K562 (cell line): Measurements from ENCODE around the gene PTOV1. TPM values are rescaled to one million over a fixed set of nuclear protein-coding genes. Genes with fewer than 3 reads are reported as not detected.

Experiments used
- ATAC-seq: fragments of 200-7000 bp; cut with Tn5 transposase; 3 replicates; pipeline ENCODE4 v1.9.1; 2020; ENCODE audit warnings: moderate library complexity
- BruUV-seq: library from RNA; stranded (reverse); fragments of 400-500 nt; replicated peaks from 2 replicates; lab custom pipeline; 2021; lab: Mats Ljungman, UMichigan
- CTCF ChIA-PET: fragments of 300-600 bp; formaldehyde crosslinking; extraction: SDS; loops from one replicate; lab custom pipeline; 2021; ENCODE audit warnings: low intra/inter-chr PET ratio; lab: Yijun Ruan, JAX
- POLR2A ChIA-PET: fragments of 300-600, 350-650 bp; sonication (Branson Sonifier 250); formaldehyde crosslinking; extraction: SDS; loops from one replicate; lab custom pipeline; 2021; ENCODE audit warnings: antibody characterized with exemption, inconsistent platforms; lab: Yijun Ruan, JAX
- DNase-seq, 4 experiments: peaks; one replicate each; pipeline versions ENCODE4 v3.0.0 to v3.0.0-alpha.2; 2011 to 2018; ENCODE audit warnings: low spot score in 3 of 4, mixed read lengths in 3 of 4; ENCODE audit errors: extremely low read depth in 1 of 4
- FAIRE-seq: peaks from 2 replicates; lab custom pipeline; 2011; peaks lifted over from hg19 to GRCh38; lab: Jason Lieb, UNC
- H2AFZ ChIP-seq: 2 replicates; pipeline ENCODE4 v1.6.0; 2011; ENCODE audit warnings: low read depth, low read length, control low read depth, inconsistent platforms
- H3K27ac ChIP-seq: fragments of 200-600 bp; 3 replicates; pipeline ENCODE4 v1.8.0; 2011; ENCODE audit warnings: low read depth, mild to moderate bottlenecking, control low read depth, inconsistent platforms, low read length, moderate library complexity, mixed read lengths; ENCODE audit errors: extremely low read depth
- H3K27me3 ChIP-seq, 2 experiments: fragments of 300-600 bp in 1 of 2; 2 replicates in 1 of 2; 3 replicates in 1 of 2; pipeline versions ENCODE4 v1.6.0 to v1.8.0; 2011; ENCODE audit warnings: inconsistent platforms in 2 of 2, low read length in 2 of 2, mild to moderate bottlenecking in 1 of 2, mixed read lengths in 1 of 2, moderate library complexity in 1 of 2; ENCODE audit not compliant: control insufficient read depth in 2 of 2, insufficient read depth in 2 of 2
- H3K36me3 ChIP-seq: fragments of 300-600 bp; 3 replicates; pipeline ENCODE4 v1.8.0; 2011; ENCODE audit warnings: mild to moderate bottlenecking, low read length, inconsistent platforms; ENCODE audit not compliant: control insufficient read depth, insufficient read depth
- H3K4me1 ChIP-seq, 2 experiments: fragments of 200-600 bp in 1 of 2; replicated peaks in 1 of 2; 2 replicates in 1 of 2; 3 replicates in 1 of 2; pipeline versions ENCODE4 v1.5.1 to v1.8.0; 2011; ENCODE audit warnings: inconsistent platforms in 2 of 2, low read length in 2 of 2, mild to moderate bottlenecking in 1 of 2, mixed read lengths in 1 of 2, moderate library complexity in 1 of 2; ENCODE audit not compliant: control insufficient read depth in 2 of 2, insufficient read depth in 2 of 2
- H3K4me2 ChIP-seq: 2 replicates; pipeline ENCODE4 v1.6.1; 2011; ENCODE audit warnings: low read length, control low read depth, inconsistent platforms, mixed read lengths; ENCODE audit not compliant: insufficient read depth
- H3K4me3 ChIP-seq: fragments of 200-600 bp; sonication (generic), shearing (Covaris generic); 2 replicates; pipeline ENCODE4 v1.5.1; 2016; ENCODE audit warnings: control low read depth, inconsistent platforms
- H3K79me2 ChIP-seq: fragments of 200-600 bp; 3 replicates; pipeline ENCODE4 v1.8.0; 2011; ENCODE audit warnings: low read length, inconsistent platforms; ENCODE audit not compliant: control insufficient read depth, insufficient read depth
- H3K9ac ChIP-seq, 2 experiments: 2 replicates each; pipeline versions ENCODE4 v1.6.0 to v1.6.1; 2011; ENCODE audit warnings: low read depth in 2 of 2, low read length in 2 of 2, control low read depth in 1 of 2, inconsistent platforms in 1 of 2, mild to moderate bottlenecking in 1 of 2, mixed read lengths in 1 of 2; ENCODE audit not compliant: insufficient read depth in 1 of 2
- H3K9me1 ChIP-seq: one replicate; pipeline ENCODE4 v1.6.0; 2011; ENCODE audit warnings: inconsistent platforms, mild to moderate bottlenecking, low read length, moderate library complexity; ENCODE audit not compliant: control insufficient read depth, insufficient read depth
- H3K9me3 ChIP-seq: replicated peaks from 2 replicates; pipeline ENCODE4 v1.5.1; 2011; ENCODE audit warnings: low read depth, low read length, inconsistent platforms; ENCODE audit not compliant: control insufficient read depth, insufficient read depth
- H4K20me1 ChIP-seq: replicated peaks from 2 replicates; pipeline ENCODE4 v1.6.1; 2011; ENCODE audit warnings: low read length, inconsistent platforms, mixed read lengths; ENCODE audit not compliant: control insufficient read depth, insufficient read depth
- BCL6 ChIP-seq: fragments of 250-450 bp; sonication (Bioruptor Pico); IDR thresholded peaks from 2 replicates; pipeline ENCODE4 v1.4.0; 2020
- CBFA2T3 ChIP-seq: fragments of 450-650 bp; IDR thresholded peaks from 2 replicates; pipeline ENCODE4 v1.6.1; 2017
- CREB1 ChIP-seq, 2 experiments: sonication (generic) in 1 of 2; formaldehyde crosslinking in 1 of 2; IDR thresholded peaks; 2 replicates each; pipeline versions ENCODE4 v1.6.1 to v1.8.0; 2012 to 2022; ENCODE audit warnings: inconsistent platforms in 1 of 2, mild to moderate bottlenecking in 1 of 2, missing genetic modification reagents in 1 of 2, moderate library complexity in 1 of 2
- PHB2 ChIP-seq: fragments of 450-650 bp; IDR thresholded peaks from 2 replicates; pipeline ENCODE4 v1.6.1; 2017; ENCODE audit warnings: low read depth
- PRPF4 ChIP-seq: fragments of 200-400 bp; formaldehyde crosslinking; IDR thresholded peaks from one replicate; pipeline ENCODE4 v1.6.1; 2017; ENCODE audit warnings: low read length, low read depth, mild to moderate bottlenecking; ENCODE audit not compliant: insufficient read depth, poor library complexity, severe bottlenecking
- RBFOX2 ChIP-seq: fragments of 200-400 bp; formaldehyde crosslinking; IDR thresholded peaks from 2 replicates; pipeline ENCODE4 v1.6.1; 2017; ENCODE audit warnings: low read depth, mild to moderate bottlenecking, low read length, moderate library complexity
- SOX6 ChIP-seq: fragments of 450-650 bp; IDR thresholded peaks from 2 replicates; pipeline ENCODE4 v1.6.1; 2014; ENCODE audit warnings: mild to moderate bottlenecking
- TAF7 ChIP-seq: fragments of 450-650 bp; IDR thresholded peaks from 2 replicates; pipeline ENCODE4 v1.6.1; 2016; ENCODE audit warnings: missing genetic modification characterization, missing compliant biosample characterization
- ZBED1 ChIP-seq: IDR thresholded peaks from 2 replicates; pipeline ENCODE4 v1.6.1; 2014
- ZNF224 ChIP-seq: sonication (generic); formaldehyde crosslinking; IDR thresholded peaks from 2 replicates; pipeline ENCODE4 v1.8.0; 2022; ENCODE audit warnings: mild to moderate bottlenecking, missing genetic modification reagents
- ZNF384 ChIP-seq: IDR thresholded peaks from 2 replicates; pipeline ENCODE4 v1.6.1; 2012; ENCODE audit warnings: low read depth, low read length, improper control_type of control experiment
- ZSCAN29 ChIP-seq: fragments of 450-650 bp; IDR thresholded peaks from 2 replicates; pipeline ENCODE4 v1.6.1; 2017
- WGBS: fragments of 100-300 bp; shearing (Covaris generic); methylation state at CpG from one replicate; pipeline ENCODE4 v1.1.6; 2016; ENCODE audit warnings: low coverage, mixed read lengths; ENCODE audit not compliant: insufficient coverage; ENCODE audit errors: missing lambda C conversion rate; 5-methylcytosine and 5-hydroxymethylcytosine counted together
- in situ Hi-C: fragments of 300-500 bp; cut with MboI; formaldehyde crosslinking; loops from 4 replicates; pipeline ENCODE4 v1.15.0; 2018; ENCODE audit warnings: inconsistent platforms, mixed read lengths
- intact Hi-C: fragments of 100-400 bp; cut with micrococcal nuclease; formaldehyde crosslinking; loops from 2 replicates; pipeline ENCODE4 v1.14.2; 2022
- polyA plus RNA-seq, 8 experiments: library from polyadenylated mRNA; depleted of rRNA in 4 of 8; stranded (reverse) in 5 of 8; unstranded in 3 of 8; fragments of >200 nt; fragmentation: Nextera tagmentation in 2 of 8; fragmentation: Illumina TruSeq in 1 of 8; extraction: Ambion mirVana in 2 of 8; extraction: Trizol in 1 of 8; gene quantifications; 2 replicates each; pipeline versions ENCODE4 v1.2.1 to v1.2.3, GENCODE V29; 2011 to 2014; ENCODE audit warnings: inconsistent platforms in 1 of 8, missing spikeins in 1 of 8
- total RNA-seq, 7 experiments: library from RNA; depleted of rRNA in 6 of 7; stranded (reverse); fragments of >200 nt in 6 of 7; fragmentation: Illumina TruSeq in 2 of 7; extraction: Trizol in 2 of 7; gene quantifications; 2 replicates each; pipeline versions ENCODE4 v1.2.1 to v1.2.3, GENCODE V29; 2011 to 2021; ENCODE audit warnings: low replicate concordance in 1 of 7
- TF ChIP-seq, protein P1 (sequence below), 2 experiments: IDR thresholded peaks in 1 of 2; conservative IDR thresholded peaks in 1 of 2; 2 replicates each; pipeline ENCODE4 v1.6.1; 2016; ENCODE audit warnings: low read depth in 2 of 2, mild to moderate bottlenecking in 1 of 2, missing compliant biosample characterization in 1 of 2, missing genetic modification characterization in 1 of 2, moderate library complexity in 1 of 2

The PTOV1 gene
- total and polyA plus RNA-seq, 9 of the 15 experiments (the other 6 are each of a cell fraction or from before 2014, with no cell fraction given), result 4.9 to 169 (median 43.5) TPM

DNA sequence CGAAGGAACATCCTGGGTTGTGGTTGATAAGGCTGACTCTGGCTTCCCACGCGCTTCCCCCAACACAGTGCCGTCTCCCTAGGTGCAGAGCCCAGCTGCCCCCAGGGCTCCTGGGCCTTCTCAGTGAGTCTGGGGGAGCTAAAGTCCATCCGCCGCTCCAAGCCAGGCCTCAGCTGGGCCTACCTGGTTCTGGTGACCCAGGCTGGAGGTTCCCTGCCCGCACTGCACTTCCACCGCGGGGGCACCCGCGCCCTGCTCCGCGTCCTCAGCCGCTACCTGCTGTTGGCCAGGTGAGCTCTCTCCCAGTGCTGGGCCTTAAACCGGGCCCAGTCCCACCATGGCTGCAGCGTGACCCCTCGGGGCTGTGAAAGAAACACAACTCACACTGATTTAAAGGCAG, 30.2 kb downstream of the PTOV1 start:
- intact Hi-C loops, result no loop called here
- peak overlapping the region in 1 of 2 experiments; percentile 52; a peak in 2 of 4 replicates for H3K9ac ChIP-seq
- POLR2A ChIA-PET, result interaction anchor here (0.6 to 0.7 kb wide), 2 partner anchors 42 to 287 kb away, joined by 3 read pairs; no protein-coding TSS in a partner anchor
- no peak for DNase-seq
- CTCF ChIA-PET, result no interaction called here
- no peak overlapping the region for H3K4me2 ChIP-seq
- H3K4me3 ChIP-seq, result no peak overlapping the region
- no peak overlapping the region for H3K27ac ChIP-seq
- no peak for TF ChIP-seq ZSCAN29
- no peak for TF ChIP-seq BCL6 (CRISPR knock-in tag)
- 0 out of 2 replicates have a peak, but pooled peaks have one; percentile 4 for TF ChIP-seq CBFA2T3
- 0 out of 2 replicates have a peak, but pooled peaks have one; percentile 16 for TF ChIP-seq RBFOX2
- TF ChIP-seq, all 486 proteins: peak for 2
- Histone ChIP-seq H3K9me3 (no peaks in the 10 kb centered on the region), H3K9me1 (no peaks in the 10 kb centered on the region), H2AFZ (no peak overlapping the region), H3K27me3 (no peaks in the 10 kb centered on the region), H4K20me1 (no peaks in the 10 kb centered on the region), H3K4me1 (peaks cover 6 to 57% of the 10 kb centered on the region in 2 experiments; a peak in 3 of 5 replicates), H3K79me2 (peaks cover 6% of the 10 kb centered on the region), H3K36me3 (peaks cover 55% of the 10 kb centered on the region)
- no TSS peak for BruUV-seq
- in situ Hi-C loops, result no loop called here
- FAIRE-seq, result no peak
- ATAC-seq, result no peak
- 94% methylated on average over 17 of the region's 17 CpGs for WGBS

DNA sequence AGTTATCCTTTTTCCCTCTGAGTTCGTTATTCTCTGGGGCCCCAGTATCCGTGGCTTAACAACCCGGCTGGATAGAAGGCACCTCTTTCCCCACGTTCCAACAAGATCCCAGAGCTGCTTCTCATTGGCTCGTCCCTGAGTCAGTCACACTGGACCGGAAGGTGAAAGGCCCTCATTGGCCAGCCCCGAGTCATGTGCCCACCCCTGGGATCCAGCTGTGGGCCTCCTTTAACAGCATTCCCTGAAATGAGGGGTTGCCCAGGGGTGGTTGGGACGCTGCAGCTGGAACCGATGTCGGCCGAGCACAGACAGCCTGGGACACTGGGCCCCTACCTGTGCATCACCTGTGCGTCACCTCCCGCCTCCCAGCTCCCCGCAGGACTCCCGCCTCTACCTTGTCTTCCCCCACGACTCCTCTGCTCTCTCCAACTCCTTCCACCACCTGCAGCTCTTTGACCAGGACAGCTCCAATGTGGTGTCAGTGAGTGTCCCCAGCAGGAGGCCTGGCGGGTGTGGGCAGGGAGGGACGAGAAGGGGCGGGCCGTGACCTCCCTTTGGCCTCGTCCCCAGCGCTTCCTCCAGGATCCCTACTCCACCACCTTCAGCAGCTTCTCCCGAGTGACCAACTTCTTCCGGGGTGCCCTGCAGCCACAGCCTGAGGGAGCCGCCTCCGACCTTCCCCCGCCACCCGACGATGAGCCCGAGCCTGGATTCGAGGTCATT, 30.9 kb downstream of the PTOV1 start:
- Histone ChIP-seq H3K9ac (peak overlapping the region in 1 of 2 experiments; percentile 66; a peak in 2 of 4 replicates), H3K4me2 (no peak overlapping the region), H3K4me1 (peaks cover 6 to 54% of the 10 kb centered on the region in 2 experiments; a peak in 3 of 5 replicates), H3K36me3 (peaks cover 55% of the 10 kb centered on the region), H3K79me2 (peaks cover 4% of the 10 kb centered on the region), H3K9me3 (no peaks in the 10 kb centered on the region), H4K20me1 (no peaks in the 10 kb centered on the region), H3K27ac (no peak overlapping the region), H2AFZ (no peak overlapping the region), H3K27me3 (no peaks in the 10 kb centered on the region), H3K4me3 (no peak overlapping the region), H3K9me1 (no peaks in the 10 kb centered on the region)
- BruUV-seq, result no TSS peak
- intact Hi-C loops, result no loop called here
- DNase-seq (peak; percentile 57 to 83 (median 72)), ATAC-seq (no peak), FAIRE-seq (no peak)
- CTCF ChIA-PET, result no interaction called here
- in situ Hi-C loops, result no loop called here
- POLR2A ChIA-PET, result interaction anchor here (0.6 kb wide), 4 partner anchors 31 to 61 kb away, joined by 3 to 4 read pairs (median 3); no protein-coding TSS in a partner anchor
- WGBS, result 77% methylated on average over 30 of the region's 31 CpGs
- TF ChIP-seq ZBED1 (no peak), ZNF224 (CRISPR knock-in tag) (no peak), ZNF384 (no peak), CREB1 (IDR thresholded peaks at IDR 0.05) (no peak), CREB1 (CRISPR knock-in tag; IDR thresholded peaks at IDR 0.05) (no peak), SOX6 (no peak), TAF7 (tag) (no peak), PRPF4 (no peak), PHB2 (no peak)
- TF ChIP-seq, protein P1, sequence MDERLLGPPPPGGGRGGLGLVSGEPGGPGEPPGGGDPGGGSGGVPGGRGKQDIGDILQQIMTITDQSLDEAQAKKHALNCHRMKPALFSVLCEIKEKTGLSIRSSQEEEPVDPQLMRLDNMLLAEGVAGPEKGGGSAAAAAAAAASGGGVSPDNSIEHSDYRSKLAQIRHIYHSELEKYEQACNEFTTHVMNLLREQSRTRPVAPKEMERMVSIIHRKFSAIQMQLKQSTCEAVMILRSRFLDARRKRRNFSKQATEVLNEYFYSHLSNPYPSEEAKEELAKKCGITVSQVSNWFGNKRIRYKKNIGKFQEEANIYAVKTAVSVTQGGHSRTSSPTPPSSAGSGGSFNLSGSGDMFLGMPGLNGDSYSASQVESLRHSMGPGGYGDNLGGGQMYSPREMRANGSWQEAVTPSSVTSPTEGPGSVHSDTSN (CRISPR knock-in tag; IDR thresholded peaks at IDR 0.05; ENCODE audit: low read depth), result peak; percentile 62; the same call in 1 of the 2 replicates
- TF ChIP-seq, protein P1 (tag; conservative IDR thresholded peaks at IDR 0.05; ENCODE audit: low read depth), result peak; percentile 74
